T-helper 9 cell (primary cell): Measurements from ENCODE around the gene IL17REL.

Experiments used
- DNase-seq: peaks from one replicate; pipeline ENCODE4 v3.0.0-alpha.2; 2020

IL17REL gene

GRCh38 chr22:49966041-49966773 lies 46.4 kb downstream of the IL17REL start:
- DNase-seq, result no peak

GRCh38 chr22:49965091-49966040 lies 47.2 kb downstream of the IL17REL start:
- DNase-seq, result peak; percentile 6

GRCh38 chr22:49964136-49965090 lies 48.2 kb downstream of the IL17REL start:
- peak; percentile 13 for DNase-seq

- DNase-seq, result no peak
These were observed 48.9 kb downstream of the IL17REL start for GRCh38 chr22:49963647-49964026.

GRCh38 chr22:49962751-49963646 lies 49.6 kb downstream of the IL17REL start:
- peak; percentile 18 for DNase-seq

GRCh38 chr22:49962012-49962750 lies 50.4 kb downstream of the IL17REL start:
- peak; percentile 82 for DNase-seq

GRCh38 chr22:49961601-49962011 lies 51.0 kb downstream of the IL17REL start:
- DNase-seq, result no peak

- no peak for DNase-seq
These were observed 51.5 kb downstream of the IL17REL start for GRCh38 chr22:49961005-49961600.

GRCh38 chr22:49960159-49961004 lies 52.2 kb downstream of the IL17REL start, which contains the start of gene PIM3:
TSS of gene PIM3 (plus strand) at chr22:49960772. CDS start at chr22:49960948, 176 bp downstream.
- peak; percentile 80 for DNase-seq

- DNase-seq, result no peak
These were observed 52.8 kb downstream of the IL17REL start for GRCh38 chr22:49959782-49960158.

- no peak for DNase-seq
These were observed 53.4 kb downstream of the IL17REL start for GRCh38 chr22:49958931-49959781.

- no peak for DNase-seq
These were observed 54.1 kb downstream of the IL17REL start for GRCh38 chr22:49958366-49958921.

GRCh38 chr22:49957826-49958365 lies 54.7 kb downstream of the IL17REL start:
- no peak for DNase-seq

GRCh38 chr22:49956914-49957825 lies 55.4 kb downstream of the IL17REL start:
- DNase-seq, result no peak

GRCh38 chr22:49956418-49956770 lies 56.2 kb downstream of the IL17REL start:
- DNase-seq, result no peak

GRCh38 chr22:49955581-49956417 lies 56.8 kb downstream of the IL17REL start:
- DNase-seq, result no peak
